Endothelial cell of umbilical vein (primary cell): Measurements from ENCODE around the gene SPIB.

Experiments used
- EZH2 ChIP-seq: IDR thresholded peaks from 2 replicates; pipeline ENCODE4 v1.6.1; 2012; ENCODE audit warnings: borderline replicate concordance, low read depth, mild to moderate bottlenecking, moderate library complexity, low read length, inconsistent platforms; ENCODE audit not compliant: severe bottlenecking
- MYC ChIP-seq: IDR thresholded peaks from one replicate; pipeline ENCODE4 v1.6.1; 2011; ENCODE audit warnings: mild to moderate bottlenecking, low read depth, low read length
- POLR2A ChIP-seq: IDR thresholded peaks from 2 replicates; pipeline ENCODE4 v1.6.1; 2012; ENCODE audit warnings: low read depth, mild to moderate bottlenecking, control low read depth, low read length
- POLR2AphosphoS5 ChIP-seq: IDR thresholded peaks from 2 replicates; pipeline ENCODE4 v1.6.1; 2012; ENCODE audit warnings: low read depth, mild to moderate bottlenecking, control low read depth, low read length, moderate library complexity; ENCODE audit not compliant: insufficient read depth
- TF ChIP-seq, protein P1 (sequence below), 2 donors: IDR thresholded peaks; 1 replicate in 1 of 2; 2 replicates in 1 of 2; pipeline ENCODE4 v1.5.1; 2011; ENCODE audit warnings: low read length in 2 of 2, mild to moderate bottlenecking in 2 of 2, moderate library complexity in 2 of 2, control low read depth in 1 of 2, inconsistent platforms in 1 of 2, low read depth in 1 of 2; ENCODE audit not compliant: insufficient read depth in 1 of 2; ENCODE audit errors: extremely low read depth in 1 of 2

DNA sequence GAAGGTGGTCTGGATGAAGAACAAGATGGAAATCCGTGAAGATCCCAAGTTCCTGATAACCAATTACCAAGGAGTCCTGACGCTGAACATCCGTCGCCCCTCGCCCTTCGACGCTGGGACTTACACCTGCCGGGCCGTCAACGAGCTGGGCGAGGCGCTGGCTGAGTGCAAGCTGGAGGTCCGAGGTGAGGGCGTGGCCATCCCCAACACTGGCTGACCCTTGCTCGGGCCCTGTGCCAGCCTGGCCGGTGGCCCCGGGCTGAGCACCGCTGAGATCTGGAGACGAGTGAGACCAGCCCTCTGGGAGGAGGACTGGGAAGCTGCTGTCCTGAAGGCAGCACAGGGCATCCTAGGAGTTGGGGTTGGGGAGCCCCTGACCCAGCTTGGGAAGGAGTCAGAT is 45.6 kb downstream of the SPIB start:
- TF ChIP-seq, protein P1, sequence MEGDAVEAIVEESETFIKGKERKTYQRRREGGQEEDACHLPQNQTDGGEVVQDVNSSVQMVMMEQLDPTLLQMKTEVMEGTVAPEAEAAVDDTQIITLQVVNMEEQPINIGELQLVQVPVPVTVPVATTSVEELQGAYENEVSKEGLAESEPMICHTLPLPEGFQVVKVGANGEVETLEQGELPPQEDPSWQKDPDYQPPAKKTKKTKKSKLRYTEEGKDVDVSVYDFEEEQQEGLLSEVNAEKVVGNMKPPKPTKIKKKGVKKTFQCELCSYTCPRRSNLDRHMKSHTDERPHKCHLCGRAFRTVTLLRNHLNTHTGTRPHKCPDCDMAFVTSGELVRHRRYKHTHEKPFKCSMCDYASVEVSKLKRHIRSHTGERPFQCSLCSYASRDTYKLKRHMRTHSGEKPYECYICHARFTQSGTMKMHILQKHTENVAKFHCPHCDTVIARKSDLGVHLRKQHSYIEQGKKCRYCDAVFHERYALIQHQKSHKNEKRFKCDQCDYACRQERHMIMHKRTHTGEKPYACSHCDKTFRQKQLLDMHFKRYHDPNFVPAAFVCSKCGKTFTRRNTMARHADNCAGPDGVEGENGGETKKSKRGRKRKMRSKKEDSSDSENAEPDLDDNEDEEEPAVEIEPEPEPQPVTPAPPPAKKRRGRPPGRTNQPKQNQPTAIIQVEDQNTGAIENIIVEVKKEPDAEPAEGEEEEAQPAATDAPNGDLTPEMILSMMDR (IDR thresholded peaks at IDR 0.05; ENCODE audit: extremely low read depth in 1 of 2, insufficient read depth in 1 of 2, low read depth in 1 of 2, low read length in 2 of 2), result no peak
- TF ChIP-seq POLR2AphosphoS5 (no peak), POLR2A (no peak), MYC (no peak), EZH2 (no peak)
